ENCODE results near the gene AOAH. TPM values are rescaled to one million over a fixed set of nuclear protein-coding genes. Genes with fewer than 3 reads are reported as not detected.

The AOAH gene
- total RNA-seq, 1 donor from 2014 or later, result 0.92 TPM

DNA sequence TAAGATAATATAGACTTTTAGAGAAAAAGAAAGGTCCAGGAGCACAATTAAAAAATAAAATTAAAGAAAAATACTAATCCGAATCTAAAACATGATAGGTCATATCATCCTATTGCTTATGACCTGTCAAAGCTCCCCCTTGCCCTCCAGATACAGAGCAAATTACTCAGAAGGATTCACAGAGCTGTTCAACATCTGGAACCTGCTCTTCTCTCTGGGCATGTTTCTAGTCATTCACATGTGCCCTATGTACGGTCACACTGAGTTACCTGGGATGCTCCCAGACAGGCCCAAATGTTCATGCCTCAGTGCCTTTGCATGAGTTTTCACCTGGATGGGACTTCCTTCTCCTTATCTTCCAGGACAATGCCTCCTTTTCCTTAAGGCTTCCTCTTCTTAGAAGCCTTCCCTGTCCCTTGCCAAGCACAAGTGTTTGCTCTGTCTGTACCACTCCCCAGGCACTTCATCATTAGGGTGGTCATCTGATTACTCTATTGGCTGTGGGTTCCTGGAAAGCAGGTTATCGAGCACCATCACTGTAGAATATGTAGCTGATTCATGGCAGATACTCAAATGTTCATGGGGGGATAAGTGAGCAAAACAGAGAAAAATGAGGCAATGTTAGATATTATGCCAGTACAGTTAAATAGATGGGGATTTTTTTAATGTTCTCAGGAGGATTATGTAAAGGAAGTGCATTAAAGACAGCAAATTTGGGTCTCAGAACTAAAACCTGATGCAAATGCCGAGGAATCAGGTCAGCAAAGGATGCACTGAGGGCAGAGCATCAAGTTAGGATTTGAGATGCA lies 12.0 kb upstream of the AOAH start:
- TF ChIP-seq, protein P1, sequence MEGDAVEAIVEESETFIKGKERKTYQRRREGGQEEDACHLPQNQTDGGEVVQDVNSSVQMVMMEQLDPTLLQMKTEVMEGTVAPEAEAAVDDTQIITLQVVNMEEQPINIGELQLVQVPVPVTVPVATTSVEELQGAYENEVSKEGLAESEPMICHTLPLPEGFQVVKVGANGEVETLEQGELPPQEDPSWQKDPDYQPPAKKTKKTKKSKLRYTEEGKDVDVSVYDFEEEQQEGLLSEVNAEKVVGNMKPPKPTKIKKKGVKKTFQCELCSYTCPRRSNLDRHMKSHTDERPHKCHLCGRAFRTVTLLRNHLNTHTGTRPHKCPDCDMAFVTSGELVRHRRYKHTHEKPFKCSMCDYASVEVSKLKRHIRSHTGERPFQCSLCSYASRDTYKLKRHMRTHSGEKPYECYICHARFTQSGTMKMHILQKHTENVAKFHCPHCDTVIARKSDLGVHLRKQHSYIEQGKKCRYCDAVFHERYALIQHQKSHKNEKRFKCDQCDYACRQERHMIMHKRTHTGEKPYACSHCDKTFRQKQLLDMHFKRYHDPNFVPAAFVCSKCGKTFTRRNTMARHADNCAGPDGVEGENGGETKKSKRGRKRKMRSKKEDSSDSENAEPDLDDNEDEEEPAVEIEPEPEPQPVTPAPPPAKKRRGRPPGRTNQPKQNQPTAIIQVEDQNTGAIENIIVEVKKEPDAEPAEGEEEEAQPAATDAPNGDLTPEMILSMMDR (conservative IDR thresholded peaks at IDR 0.05), result no peak
- Mint-ChIP-seq H3K27me3 (no peaks in the 10 kb centered on the region), H3K27ac (no peak overlapping the region), H3K9me3 (peaks cover 10% of the 10 kb centered on the region), H3K4me3 (no peak overlapping the region), H3K36me3 (no peaks in the 10 kb centered on the region), H3K4me1 (ENCODE audit: unreplicated experiment) (peaks cover 6% of the 10 kb centered on the region)
- no peak for DNase-seq (ENCODE audit: extremely low spot score, unreplicated experiment)

DNA sequence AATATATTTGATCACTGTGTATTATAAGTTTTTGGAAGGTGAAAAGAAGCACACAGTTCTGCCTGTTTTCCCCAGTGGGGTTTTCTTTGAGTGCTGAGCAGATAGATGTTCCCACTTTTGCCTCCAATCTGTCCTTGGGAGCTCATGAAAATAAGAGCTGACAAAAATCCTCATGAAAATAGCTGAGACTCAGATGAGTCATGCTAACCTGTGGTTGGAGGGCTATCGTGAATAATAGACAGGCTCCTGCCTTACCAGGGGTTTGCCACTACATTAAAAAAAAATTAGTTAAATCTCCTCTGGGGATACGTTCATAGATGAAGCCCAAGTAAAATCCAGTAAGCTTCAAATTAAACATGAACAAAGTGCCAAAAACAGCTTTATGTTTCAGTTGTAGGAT lies 10.9 kb upstream of the AOAH start:
- no peaks in the 10 kb centered on the region for H3K36me3 Mint-ChIP-seq
- no peaks in the 10 kb centered on the region for H3K27me3 Mint-ChIP-seq
- TF ChIP-seq, protein P1 (conservative IDR thresholded peaks at IDR 0.05), result no peak
- peaks cover 6% of the 10 kb centered on the region for H3K4me1 Mint-ChIP-seq (ENCODE audit: unreplicated experiment)
- H3K4me3 Mint-ChIP-seq, result no peak overlapping the region
- no peak for DNase-seq (ENCODE audit: extremely low spot score, unreplicated experiment)
- H3K27ac Mint-ChIP-seq, result no peak overlapping the region
- H3K9me3 Mint-ChIP-seq, result peaks cover 10% of the 10 kb centered on the region

DNA sequence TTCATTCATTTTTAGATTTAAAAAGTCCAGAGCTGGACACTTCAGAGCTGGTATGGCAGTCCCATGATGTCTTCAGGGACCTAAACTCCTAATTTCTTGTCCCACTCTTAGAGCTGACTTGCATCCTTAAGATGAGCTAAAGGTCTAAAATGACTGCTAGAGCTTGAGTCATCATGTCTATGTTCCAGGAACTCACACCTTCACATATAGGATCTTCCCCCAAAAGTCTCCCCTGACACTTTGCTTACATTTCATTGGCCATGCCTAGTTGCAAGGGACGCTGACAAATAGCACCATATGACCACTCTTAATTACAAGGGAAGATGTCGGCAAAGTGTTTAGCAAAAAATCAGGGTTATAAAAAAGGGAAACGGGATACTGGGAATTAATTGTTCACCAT lies 10.4 kb upstream of the AOAH start:
- Mint-ChIP-seq H3K4me3 (no peak overlapping the region), H3K36me3 (no peaks in the 10 kb centered on the region), H3K27me3 (no peaks in the 10 kb centered on the region), H3K27ac (no peak overlapping the region), H3K9me3 (peaks cover 11% of the 10 kb centered on the region), H3K4me1 (ENCODE audit: unreplicated experiment) (peaks cover 6% of the 10 kb centered on the region)
- TF ChIP-seq, protein P1 (conservative IDR thresholded peaks at IDR 0.05), result no peak
- DNase-seq (ENCODE audit: extremely low spot score, unreplicated experiment), result no peak

DNA sequence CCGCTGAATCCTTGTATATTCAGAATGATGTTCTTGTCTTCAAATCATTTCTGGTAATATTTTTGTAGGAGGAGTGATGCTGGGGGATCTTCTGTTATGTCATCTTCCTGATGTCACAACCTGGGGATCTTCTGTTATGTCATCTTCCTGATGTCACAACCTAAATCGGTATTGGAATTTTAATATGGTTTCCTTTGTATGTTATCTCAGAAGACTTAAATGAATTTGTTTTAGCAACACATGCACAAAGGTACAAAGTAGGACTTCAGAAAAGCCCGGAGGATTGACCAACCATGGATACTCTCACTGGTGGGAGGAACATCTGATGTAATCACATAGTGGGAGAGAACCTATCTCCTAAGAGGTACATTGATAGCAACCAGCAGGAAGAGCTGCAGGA lies 9.1 kb upstream of the AOAH start:
- H3K9me3 Mint-ChIP-seq, result peaks cover 18% of the 10 kb centered on the region
- DNase-seq (ENCODE audit: extremely low spot score, unreplicated experiment), result no peak
- no peaks in the 10 kb centered on the region for H3K27me3 Mint-ChIP-seq
- no peaks in the 10 kb centered on the region for H3K36me3 Mint-ChIP-seq
- no peak overlapping the region for H3K27ac Mint-ChIP-seq
- no peak overlapping the region for H3K4me3 Mint-ChIP-seq
- TF ChIP-seq, protein P1 (conservative IDR thresholded peaks at IDR 0.05), result no peak
- peaks cover 6% of the 10 kb centered on the region for H3K4me1 Mint-ChIP-seq (ENCODE audit: unreplicated experiment)

DNA sequence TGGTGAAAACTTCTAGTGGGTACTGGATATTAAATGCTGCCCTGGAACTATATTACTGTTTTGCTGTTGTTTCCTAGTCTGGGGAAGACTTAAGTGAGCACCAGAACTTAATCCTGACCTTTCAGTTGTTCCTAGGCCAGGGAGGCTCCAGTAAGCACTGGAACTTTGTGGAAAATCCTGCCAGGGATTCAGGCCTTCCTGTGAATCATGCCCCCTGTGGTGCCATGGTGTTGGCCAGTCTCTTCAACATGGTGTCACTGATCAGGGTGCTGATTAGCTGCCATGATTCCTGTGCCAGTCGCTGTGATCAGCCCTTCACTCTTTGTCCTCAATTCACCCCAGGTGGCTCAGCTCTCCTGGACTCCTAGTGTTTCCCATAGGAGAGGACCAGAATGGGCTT lies 8.5 kb upstream of the AOAH start:
- no peaks in the 10 kb centered on the region for H3K27me3 Mint-ChIP-seq

More for the DNA sequence above, 8.5 kb upstream of the AOAH start:
- Mint-ChIP-seq H3K9me3 (peaks cover 18% of the 10 kb centered on the region), H3K4me3 (no peak overlapping the region), H3K27ac (no peak overlapping the region), H3K36me3 (no peaks in the 10 kb centered on the region), H3K4me1 (ENCODE audit: unreplicated experiment) (peaks cover 10% of the 10 kb centered on the region)
- TF ChIP-seq, protein P1 (conservative IDR thresholded peaks at IDR 0.05), result no peak
- no peak for DNase-seq (ENCODE audit: extremely low spot score, unreplicated experiment)
